GM18867 (cell line): ENCODE results near the gene ZNF618.
"Not testable (repeated sequence)": the region's sequence is repeated elsewhere in the genome, so short reads cannot be mapped to it uniquely, and the experiment has no call there.

Source experiments
- ATAC-seq: cut with Tn5 transposase; IDR thresholded peaks from one replicate; pipeline ENCODE4 v1.9.1; 2021; ENCODE audit warnings: mild to moderate bottlenecking, moderate library complexity; ENCODE audit not compliant: unreplicated experiment

Gene ZNF618

GRCh38 chr9:113985968-113986585, 110.0 kb downstream of the ZNF618 start:
- ATAC-seq: no peak

- ATAC-seq: no peak
Observed at GRCh38 chr9:113986931-113987330, 110.8 kb downstream of the ZNF618 start.

- ATAC-seq: no peak
Observed at GRCh38 chr9:113987526-113987925, 111.4 kb downstream of the ZNF618 start.

GRCh38 chr9:113988385-113989016, 112.4 kb downstream of the ZNF618 start:
- ATAC-seq: no peak

- ATAC-seq: no peak
Observed at GRCh38 chr9:113989017-113989713, 113.1 kb downstream of the ZNF618 start.

GRCh38 chr9:113989714-113990569, 113.8 kb downstream of the ZNF618 start:
- no peak for ATAC-seq

GRCh38 chr9:113990570-113990907, 114.4 kb downstream of the ZNF618 start:
- no peak for ATAC-seq

GRCh38 chr9:113990975-113991471, 114.9 kb downstream of the ZNF618 start:
- no peak for ATAC-seq

- no peak for ATAC-seq
Observed at GRCh38 chr9:113991714-113992113, 115.6 kb downstream of the ZNF618 start.

- no peak for ATAC-seq
Observed at GRCh38 chr9:113992276-113992951, 116.3 kb downstream of the ZNF618 start.

GRCh38 chr9:113992994-113993393, 116.9 kb downstream of the ZNF618 start:
- ATAC-seq: no peak

GRCh38 chr9:113993838-113994540, 117.9 kb downstream of the ZNF618 start:
- ATAC-seq: no peak

- no peak for ATAC-seq
Observed at GRCh38 chr9:113995401-113995800, 119.3 kb downstream of the ZNF618 start.

GRCh38 chr9:113995963-113996362, 119.9 kb downstream of the ZNF618 start:
- no peak for ATAC-seq

- ATAC-seq: no peak
Observed at GRCh38 chr9:113996531-113997001, 120.5 kb downstream of the ZNF618 start.

GRCh38 chr9:113997064-113997463, 121.0 kb downstream of the ZNF618 start:
- ATAC-seq: not testable (repeated sequence)

- no peak for ATAC-seq
Observed at GRCh38 chr9:113997610-113998009, 121.5 kb downstream of the ZNF618 start.

- ATAC-seq: no peak
Observed at GRCh38 chr9:113998114-113998513, 122.0 kb downstream of the ZNF618 start.

GRCh38 chr9:113998525-113999255, 122.6 kb downstream of the ZNF618 start:
- ATAC-seq: no peak
